KMS-11 (cell line): ENCODE results near the gene PCDHGA8.
"Not testable (repeated sequence)": the region's sequence is repeated elsewhere in the genome, so short reads cannot be mapped to it uniquely, and the experiment has no call there.

ENCODE experiments used
- H2AFZ ChIP-seq: fragments of 200-600 bp; sonication (generic); 2 replicates; pipeline ENCODE4 v1.6.1; 2016; ENCODE audit warnings: antibody characterized with exemption, mixed run types, low read depth
- H3K27ac ChIP-seq: fragments of 200-600 bp; sonication (generic); 2 replicates; pipeline ENCODE4 v1.6.1; 2016; ENCODE audit warnings: mild to moderate bottlenecking, mixed run types
- H3K27me3 ChIP-seq: fragments of 200-600 bp; sonication (generic); 2 replicates; pipeline ENCODE4 v1.6.1; 2017; ENCODE audit warnings: mild to moderate bottlenecking, low read depth, mixed run types, moderate library complexity; ENCODE audit not compliant: insufficient read depth
- H3K36me3 ChIP-seq: fragments of 200-600 bp; sonication (generic); 2 replicates; pipeline ENCODE4 v1.6.1; 2017; ENCODE audit warnings: mild to moderate bottlenecking, mixed run types; ENCODE audit not compliant: insufficient read depth
- H3K4me1 ChIP-seq: fragments of 200-600 bp; sonication (generic); 2 replicates; pipeline ENCODE4 v1.6.1; 2016; ENCODE audit warnings: mild to moderate bottlenecking, low read depth, mixed run types; ENCODE audit not compliant: poor library complexity, severe bottlenecking
- H3K4me2 ChIP-seq: fragments of 200-600 bp; sonication (generic); 2 replicates; pipeline ENCODE4 v1.7.0; 2016; ENCODE audit warnings: mild to moderate bottlenecking, mixed run types
- H3K4me3 ChIP-seq: fragments of 200-600 bp; sonication (generic); IDR thresholded peaks from 2 replicates; pipeline ENCODE4 v1.6.1; 2017; ENCODE audit warnings: low read depth, low read length, mixed read lengths; ENCODE audit not compliant: insufficient read depth
- H3K79me2 ChIP-seq: fragments of 200-600 bp; sonication (generic); 2 replicates; pipeline ENCODE4 v1.6.1; 2016; ENCODE audit warnings: low read depth, mixed run types; ENCODE audit not compliant: insufficient read depth
- H3K9ac ChIP-seq: fragments of 200-600 bp; sonication (generic); 2 replicates; pipeline ENCODE4 v1.6.1; 2016; ENCODE audit warnings: mild to moderate bottlenecking, mixed run types
- H4K20me1 ChIP-seq: fragments of 200-600 bp; sonication (generic); 2 replicates; pipeline ENCODE4 v1.6.1; 2016; ENCODE audit warnings: mild to moderate bottlenecking, mixed run types; ENCODE audit not compliant: insufficient read depth
- CTCF ChIP-seq: fragments of 200-600 bp; sonication (generic); conservative IDR thresholded peaks from 2 replicates; pipeline ENCODE4 v1.6.1; 2017; ENCODE audit warnings: low read depth, mild to moderate bottlenecking, antibody characterized with exemption, low read length, moderate library complexity, mixed read lengths

PCDHGA8 gene

GRCh38 chr5:141382469-141383294 lies 9.8 kb upstream of the PCDHGA8 start, which contains the start of gene PCDHGA7:
Gene PCDHGA7, plus strand, starts transcription at chr5:141382742. Its CDS starts 158 bp downstream, at chr5:141382900.
- H3K36me3 ChIP-seq, result no peaks in the 10 kb centered on the region
- H3K27me3 ChIP-seq, result no peaks in the 10 kb centered on the region
- no peak within 1 kb of the TSS for H3K27ac ChIP-seq
- H3K9ac ChIP-seq, result no peak within 1 kb of the TSS
- no peak within 1 kb of the TSS for H3K4me2 ChIP-seq
- no peak within 1 kb of the TSS for H3K4me3 ChIP-seq
- H2AFZ ChIP-seq, result no peak within 1 kb of the TSS
- no peaks in the 10 kb centered on the region for H3K79me2 ChIP-seq
- H3K4me1 ChIP-seq, result no peaks in the 10 kb centered on the region
- no peak for TF ChIP-seq CTCF
- H4K20me1 ChIP-seq, result no peaks in the 10 kb centered on the region

GRCh38 chr5:141383345-141383744 lies 9.1 kb upstream of the PCDHGA8 start:
- no peak overlapping the region for H3K27ac ChIP-seq
- no peaks in the 10 kb centered on the region for H3K36me3 ChIP-seq
- no peaks in the 10 kb centered on the region for H3K4me1 ChIP-seq
- no peak overlapping the region for H3K9ac ChIP-seq
- H2AFZ ChIP-seq, result no peak overlapping the region
- no peak for TF ChIP-seq CTCF
- no peak overlapping the region for H3K4me3 ChIP-seq
- no peaks in the 10 kb centered on the region for H3K79me2 ChIP-seq
- H4K20me1 ChIP-seq, result no peaks in the 10 kb centered on the region
- no peaks in the 10 kb centered on the region for H3K27me3 ChIP-seq
- no peak overlapping the region for H3K4me2 ChIP-seq

DNA sequence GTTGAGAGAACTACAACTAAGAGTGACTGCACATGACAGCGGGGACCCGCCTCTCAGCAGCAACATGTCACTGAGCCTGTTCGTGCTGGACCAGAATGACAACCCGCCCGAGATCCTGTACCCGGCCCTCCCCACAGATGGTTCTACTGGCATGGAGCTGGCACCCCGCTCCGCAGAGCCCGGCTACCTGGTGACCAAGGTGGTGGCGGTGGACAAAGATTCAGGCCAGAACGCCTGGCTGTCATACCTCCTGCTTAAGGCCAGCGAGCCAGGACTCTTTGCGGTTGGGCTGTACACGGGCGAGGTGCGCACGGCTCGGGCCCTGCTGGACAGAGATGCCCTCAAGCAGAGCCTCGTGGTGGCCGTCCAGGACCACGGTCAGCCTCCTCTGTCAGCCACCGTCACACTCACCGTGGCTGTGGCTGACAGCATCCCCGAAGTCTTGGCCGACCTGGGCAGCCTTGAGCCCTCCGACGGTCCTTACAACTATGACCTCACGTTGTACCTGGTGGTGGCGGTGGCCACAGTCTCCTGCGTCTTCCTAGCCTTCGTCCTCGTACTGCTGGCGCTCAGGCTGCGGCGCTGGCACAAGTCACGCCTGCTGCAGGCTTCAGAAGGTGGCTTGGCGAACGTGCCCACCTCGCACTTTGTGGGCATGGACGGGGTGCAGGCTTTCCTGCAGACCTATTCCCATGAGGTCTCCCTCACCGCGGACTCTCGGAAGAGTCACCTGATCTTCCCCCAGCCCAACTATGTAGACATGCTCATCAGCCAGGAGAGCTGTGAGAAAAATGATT lies 7.8 kb upstream of the PCDHGA8 start:
- no peaks in the 10 kb centered on the region for H3K27me3 ChIP-seq
- H3K4me1 ChIP-seq, result no peaks in the 10 kb centered on the region
- H3K36me3 ChIP-seq, result no peaks in the 10 kb centered on the region
- no peak for TF ChIP-seq CTCF
- H3K79me2 ChIP-seq, result no peaks in the 10 kb centered on the region
- no peak overlapping the region for H3K27ac ChIP-seq
- no peak overlapping the region for H3K4me3 ChIP-seq
- no peak overlapping the region for H2AFZ ChIP-seq
- H3K9ac ChIP-seq, result no peak overlapping the region
- H4K20me1 ChIP-seq, result no peaks in the 10 kb centered on the region
- no peak overlapping the region for H3K4me2 ChIP-seq

DNA sequence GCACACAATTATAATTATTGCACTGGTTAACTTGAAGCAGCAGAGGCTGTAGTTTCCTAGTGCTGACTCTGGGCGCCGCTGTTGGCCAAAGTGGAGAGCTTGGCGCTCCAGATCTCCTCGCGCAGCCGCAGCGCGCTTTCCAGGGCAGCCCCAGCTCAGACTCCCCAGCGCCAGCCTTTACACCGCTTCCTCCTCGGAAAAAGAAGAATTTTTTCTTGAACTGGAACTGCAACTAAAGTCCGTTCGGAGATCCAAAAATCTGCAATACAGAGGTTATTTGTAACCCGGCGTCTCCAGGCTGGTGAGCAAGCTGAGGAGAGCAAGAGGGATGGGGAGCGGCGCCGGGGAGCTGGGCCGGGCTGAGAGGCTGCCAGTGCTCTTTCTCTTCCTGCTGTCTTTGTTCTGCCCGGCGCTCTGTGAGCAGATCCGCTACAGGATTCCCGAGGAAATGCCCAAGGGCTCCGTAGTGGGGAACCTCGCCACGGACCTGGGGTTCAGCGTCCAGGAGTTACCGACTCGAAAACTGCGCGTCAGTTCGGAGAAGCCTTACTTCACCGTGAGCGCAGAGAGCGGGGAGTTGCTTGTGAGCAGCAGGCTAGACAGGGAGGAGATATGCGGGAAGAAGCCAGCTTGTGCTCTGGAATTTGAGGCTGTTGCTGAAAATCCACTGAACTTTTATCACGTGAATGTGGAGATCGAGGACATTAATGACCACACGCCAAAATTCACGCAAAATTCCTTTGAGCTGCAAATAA lies 4.7 kb upstream of the PCDHGA8 start, which contains the start of gene PCDHGB4:
PCDHGB4 (plus strand) TSS at position 142 of the 755 bp plus-strand sequence; CDS start at position 329, 187 bp downstream.
- not testable (repeated sequence) for H3K4me2 ChIP-seq, H3K9ac ChIP-seq, H3K36me3 ChIP-seq, H3K27ac ChIP-seq, H3K27me3 ChIP-seq, H2AFZ ChIP-seq, H3K4me3 ChIP-seq, H3K79me2 ChIP-seq, H4K20me1 ChIP-seq, H3K4me1 ChIP-seq
